Caki2 (cell line): ENCODE data around the gene ZC3HAV1. TPM values are rescaled to one million over a fixed set of nuclear protein-coding genes. Genes with fewer than 3 reads are reported as not detected.
"Not testable (repeated sequence)": the region's sequence is repeated elsewhere in the genome, so short reads cannot be mapped to it uniquely, and the experiment has no call there.

Source experiments
- DNase-seq: peaks from one replicate; pipeline ENCODE4 v3.0.0-alpha.2; 2015; ENCODE audit warnings: low read depth
- in situ Hi-C: cut with HindIII; loops from 2 replicates; pipeline ENCODE4 v1.10.0; 2016; ENCODE audit warnings: low sequenced_read_pairs, low pct_unique_long_range_greater_than_20kb, mixed read lengths
- total RNA-seq: library from RNA; depleted of rRNA; stranded (reverse); fragments of >200 nt; shearing (Covaris generic); gene quantifications from 2 replicates; pipeline ENCODE4 v1.2.3, GENCODE V29; 2014; ENCODE audit warnings: low replicate concordance

The ZC3HAV1 gene
- total RNA-seq, 1 experiment from 2014 or later = 32.6 TPM

DNA sequence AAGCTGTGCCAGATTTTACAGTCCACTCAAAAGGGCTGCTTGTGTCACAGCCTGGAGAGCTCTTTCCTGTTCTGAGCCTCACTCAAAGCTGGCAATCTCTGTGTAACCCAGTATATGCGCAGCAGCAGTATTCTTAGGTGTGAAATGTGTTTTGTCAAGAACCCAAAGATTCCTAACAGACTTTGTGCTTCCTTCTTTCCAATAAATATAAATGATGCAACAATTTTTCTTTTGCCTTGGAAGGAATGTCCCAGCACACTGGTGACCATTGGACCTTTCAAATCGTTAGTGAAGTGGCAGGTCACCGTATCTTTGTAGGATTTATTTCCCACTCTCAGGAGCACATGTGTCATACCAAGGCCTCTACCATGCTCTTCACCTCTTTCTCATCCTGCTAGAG is 5.6 kb upstream of the ZC3HAV1 start:
- in situ Hi-C loops = no loop called here
- no peak for DNase-seq

GRCh38 chr7:139114585-139114984 is 5.1 kb upstream of the ZC3HAV1 start:
- DNase-seq = no peak
- in situ Hi-C loops = no loop called here

DNA sequence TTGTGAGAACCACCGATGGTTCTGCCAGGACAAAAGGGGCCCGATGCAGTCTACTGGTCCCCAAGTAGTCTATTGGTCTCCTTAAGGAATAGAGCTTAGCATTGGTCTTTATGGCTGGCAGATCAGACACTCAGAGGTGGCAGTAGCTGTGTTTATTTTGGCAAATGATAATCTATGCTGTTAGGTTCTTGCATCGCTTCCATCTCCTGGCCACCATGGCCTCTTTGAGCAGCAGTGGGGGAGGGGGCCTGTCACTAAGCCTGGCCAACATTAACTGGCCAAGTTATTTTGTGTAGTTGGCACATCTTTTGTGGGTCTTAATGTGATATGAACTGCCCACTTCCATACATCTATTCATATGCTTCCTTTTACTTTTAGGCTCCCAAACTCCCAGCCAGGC is 4.5 kb upstream of the ZC3HAV1 start:
- DNase-seq = no peak
- in situ Hi-C loops = no loop called here

DNA sequence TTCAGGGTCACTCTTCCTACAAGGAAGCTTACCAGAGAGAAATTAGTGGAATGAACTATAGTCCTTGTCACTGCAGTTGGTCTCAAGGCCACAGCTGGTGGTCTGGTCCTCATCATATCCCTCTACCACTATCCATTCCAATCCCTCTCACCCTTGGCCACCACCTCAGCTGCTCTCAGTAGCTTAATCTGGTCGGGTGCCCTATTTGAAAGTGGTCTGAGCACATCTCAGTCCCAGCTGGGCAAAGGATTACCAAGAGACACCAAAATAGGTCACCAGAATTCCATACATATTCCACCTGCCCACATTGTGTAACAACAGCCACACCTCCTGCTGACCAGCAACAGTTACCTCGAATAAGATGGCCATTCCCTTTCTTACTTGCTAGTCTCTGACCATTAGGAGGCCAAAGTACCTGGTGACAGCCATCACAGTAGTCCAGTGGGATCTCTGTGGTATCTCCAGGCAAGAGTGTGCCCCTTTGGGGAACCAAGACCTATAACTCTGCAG is 3.3 kb upstream of the ZC3HAV1 start:
- in situ Hi-C loops = no loop called here
- DNase-seq = no peak

DNA sequence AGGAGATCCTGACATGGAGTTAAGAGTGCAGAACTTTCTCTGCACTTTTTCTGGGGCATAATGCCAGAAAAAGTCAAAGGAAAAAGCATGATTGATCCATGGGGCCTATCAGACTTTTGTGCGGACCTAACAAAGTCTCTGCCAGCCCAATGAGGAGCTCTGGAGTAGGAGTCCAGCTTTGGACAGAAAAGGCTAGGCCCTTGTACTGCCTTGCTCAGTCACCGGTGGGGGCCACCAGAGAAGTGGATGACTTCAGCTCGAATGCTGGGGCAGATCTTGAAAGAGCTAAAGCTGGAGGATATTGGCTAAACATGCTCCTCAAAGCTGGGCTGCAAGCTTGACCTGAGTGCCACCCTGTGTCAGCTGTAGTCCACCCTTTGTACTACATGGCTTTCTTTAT is 2.8 kb upstream of the ZC3HAV1 start:
- DNase-seq = no peak

DNA sequence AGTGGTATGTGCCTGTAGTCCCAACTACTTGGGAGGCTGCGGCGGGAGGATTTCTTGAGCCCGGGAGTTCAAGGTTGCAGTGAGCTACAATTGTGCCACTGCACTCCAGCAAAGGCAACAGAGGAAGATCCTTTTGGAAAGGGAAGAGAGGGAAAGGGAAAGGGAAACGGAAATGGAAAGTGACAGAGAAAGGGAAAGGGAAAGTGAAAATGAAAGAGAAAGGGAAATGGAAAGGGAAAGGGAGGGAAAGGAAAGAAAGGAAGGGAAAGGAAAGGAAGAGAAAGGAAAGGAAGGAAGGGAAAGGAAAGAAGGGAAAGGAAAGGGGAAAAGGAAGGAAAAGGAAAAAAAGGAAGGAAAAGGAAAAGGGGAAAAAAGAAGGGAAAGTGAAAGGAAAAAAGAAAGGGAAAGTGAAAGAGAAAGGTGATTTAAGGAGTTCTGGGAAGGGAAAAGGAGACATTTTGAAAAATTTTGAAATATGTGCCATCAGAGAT is 2.3 kb upstream of the ZC3HAV1 start:
- no peak for DNase-seq
- in situ Hi-C loops = no loop called here

More for the DNA sequence above, 2.8 kb upstream of the ZC3HAV1 start:
- in situ Hi-C loops = no loop called here

DNA sequence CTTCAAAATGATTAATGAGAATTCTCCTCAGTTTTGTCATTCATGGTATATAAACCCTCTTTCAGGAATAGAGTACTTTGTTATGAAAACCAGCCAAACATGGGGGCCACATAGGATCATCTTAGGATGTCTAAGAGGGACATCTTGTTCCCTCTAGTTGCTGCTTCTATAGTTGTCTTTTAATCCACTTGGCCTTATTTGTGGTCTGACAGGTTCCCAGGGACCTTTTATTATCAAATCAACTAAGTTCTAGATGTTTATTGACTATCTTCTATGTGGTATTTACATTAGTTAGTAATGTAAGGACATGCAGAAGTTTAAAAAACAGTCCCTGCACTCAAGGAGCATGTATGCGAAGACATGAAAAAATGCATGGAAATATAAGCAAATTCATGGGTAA is 1.6 kb upstream of the ZC3HAV1 start:
- in situ Hi-C loops = no loop called here
- DNase-seq = no peak

DNA sequence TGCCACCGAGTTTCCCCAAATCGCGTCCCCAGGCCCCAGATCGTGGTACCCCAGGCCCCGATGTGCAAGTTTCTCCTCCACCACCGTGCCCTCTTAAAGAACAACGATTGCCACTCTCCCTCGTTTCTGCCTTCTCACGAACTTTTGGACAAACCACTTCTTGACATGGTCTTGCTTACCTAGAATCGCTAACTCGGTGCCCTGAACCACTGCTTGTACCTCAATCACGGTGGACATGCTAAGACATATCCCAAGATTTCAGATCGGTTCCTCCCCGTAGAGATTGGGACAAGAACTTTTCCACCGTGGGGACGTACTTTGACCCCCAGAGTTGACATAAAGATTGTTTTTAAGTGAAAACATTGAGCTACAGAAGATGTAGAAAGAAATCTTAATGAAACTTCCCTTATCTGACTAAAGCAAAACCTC is 477 bp upstream of the ZC3HAV1 start:
- in situ Hi-C loops = no loop called here
- DNase-seq = no peak

GRCh38 chr7:139108266-139109187 is 993 bp downstream of the ZC3HAV1 start:
- peak; percentile 59 for DNase-seq
- in situ Hi-C loops = no loop called here

- in situ Hi-C loops = no loop called here
- no peak for DNase-seq
These were observed 2.6 kb downstream of the ZC3HAV1 start for GRCh38 chr7:139106959-139107358.

DNA sequence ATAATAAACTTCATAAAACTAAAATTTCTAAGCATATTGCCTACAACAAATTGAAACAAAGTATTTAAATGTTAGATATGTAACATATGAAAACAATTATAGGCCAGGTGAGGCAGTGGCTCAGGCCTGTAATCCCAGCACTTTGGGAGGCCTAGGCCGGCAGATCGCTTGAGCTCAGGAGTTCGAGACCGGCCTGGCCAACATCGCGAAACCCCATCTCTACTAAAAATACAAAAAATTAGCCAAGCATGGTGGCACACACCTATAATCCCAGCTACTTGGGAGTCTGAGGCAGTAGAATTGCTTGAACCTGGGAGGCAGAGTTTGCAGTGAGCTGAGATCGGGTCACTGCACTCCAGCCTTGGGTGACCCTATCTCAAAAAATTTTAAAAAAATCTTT is 3.3 kb downstream of the ZC3HAV1 start:
- in situ Hi-C loops, DNase-seq: not testable (repeated sequence)

DNA sequence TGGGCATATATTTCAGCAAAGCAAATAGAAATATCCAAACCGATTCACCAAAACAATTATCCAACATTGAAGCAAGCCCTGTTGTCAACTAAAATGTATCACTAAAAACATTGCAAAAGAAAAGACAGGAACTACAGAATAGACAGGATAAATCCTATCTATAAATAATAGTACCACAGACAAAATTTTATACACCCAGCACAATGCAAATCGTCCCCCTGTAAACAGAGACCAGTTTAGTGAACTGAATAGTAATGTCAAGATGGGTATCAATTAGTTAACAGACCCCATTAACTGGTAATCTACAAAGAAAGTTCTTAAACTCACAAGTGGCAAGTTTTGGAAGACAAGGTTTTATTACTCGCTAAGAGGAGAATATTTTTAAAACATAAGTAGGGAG is 4.0 kb downstream of the ZC3HAV1 start:
- in situ Hi-C loops = no loop called here
- no peak for DNase-seq

DNA sequence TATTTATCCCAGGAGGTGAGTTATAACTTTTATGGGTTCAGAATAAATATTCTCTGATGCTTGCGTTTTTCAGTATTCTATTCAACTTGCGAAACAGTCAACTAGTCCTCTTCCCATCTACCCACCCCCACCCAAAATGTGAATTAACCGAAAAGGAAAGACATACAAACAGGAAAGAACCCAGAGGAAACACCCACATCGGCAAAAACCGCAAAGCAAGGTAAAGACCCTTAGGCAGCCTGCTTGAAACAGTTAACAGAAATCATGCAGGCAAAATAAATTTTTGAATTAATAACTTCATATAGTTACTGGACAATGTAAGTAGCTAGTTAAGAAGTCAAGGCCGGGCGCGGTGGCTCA is 5.4 kb downstream of the ZC3HAV1 start:
- in situ Hi-C loops = no loop called here
- DNase-seq = no peak

DNA sequence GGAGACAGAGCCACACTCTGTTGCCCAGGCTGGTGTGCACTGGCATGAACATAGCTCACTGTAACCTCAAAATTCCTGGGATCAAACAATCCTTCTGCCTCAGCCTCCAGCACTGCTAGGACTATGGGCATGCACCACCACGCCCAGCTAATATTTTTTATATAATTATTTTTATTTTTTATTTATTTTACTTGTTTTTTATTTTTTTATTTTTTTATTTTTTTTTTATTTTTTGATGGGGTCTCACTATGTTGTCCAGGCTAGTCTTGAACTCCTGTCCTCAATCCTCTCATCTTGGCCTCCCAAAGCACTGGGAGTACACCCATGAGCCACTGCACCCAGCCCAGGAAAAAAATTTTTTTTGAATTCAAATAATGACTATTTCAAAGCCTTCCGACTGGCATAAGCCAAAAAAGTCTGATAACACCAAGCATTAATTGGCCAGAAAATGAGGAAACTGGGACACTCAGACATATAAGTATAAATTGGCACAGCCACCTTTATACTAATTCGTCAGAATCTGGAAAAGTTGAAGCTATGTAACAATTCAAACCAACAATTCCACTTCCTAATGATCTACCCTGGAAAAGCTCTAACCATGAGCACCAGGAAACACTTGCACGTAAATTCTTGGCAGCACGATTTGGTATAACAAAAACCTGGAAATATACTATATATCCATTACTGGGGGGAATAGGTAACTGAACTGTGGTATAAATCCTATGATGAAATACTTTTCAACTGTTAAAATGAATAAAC is 6.3 kb downstream of the ZC3HAV1 start:
- no peak for DNase-seq
- in situ Hi-C loops = no loop called here

DNA sequence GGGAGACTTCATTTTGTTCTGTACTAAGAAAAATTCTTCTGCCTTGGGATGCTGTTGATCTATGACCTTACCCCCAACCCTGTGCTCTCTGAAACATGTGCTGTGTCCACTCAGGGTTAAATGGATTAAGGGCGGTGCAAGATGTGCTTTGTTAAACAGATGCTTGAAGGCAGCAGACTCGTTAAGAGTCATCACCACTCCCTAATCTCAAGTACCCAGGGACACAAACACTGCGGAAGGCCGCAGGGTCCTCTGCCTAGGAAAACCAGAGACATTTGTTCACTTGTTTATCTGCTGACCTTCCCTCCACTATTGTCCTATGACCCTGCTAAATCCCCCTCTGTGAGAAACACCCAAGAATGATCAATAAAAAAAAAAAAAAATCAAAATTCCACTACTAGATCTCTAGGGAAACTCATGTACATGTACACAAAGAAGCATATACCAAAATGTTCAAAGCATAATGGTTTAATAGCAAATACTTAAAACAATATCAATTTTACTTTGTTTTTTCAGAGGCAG is 7.8 kb downstream of the ZC3HAV1 start:
- in situ Hi-C loops = not testable (repeated sequence)

GRCh38 chr7:139099172-139099947 is 10.2 kb downstream of the ZC3HAV1 start:
- in situ Hi-C loops = no loop called here
- DNase-seq = no peak

More for the DNA sequence above, 7.8 kb downstream of the ZC3HAV1 start:
- DNase-seq = not testable (repeated sequence)

- in situ Hi-C loops = no loop called here
- DNase-seq = no peak
These were observed 14.3 kb downstream of the ZC3HAV1 start for GRCh38 chr7:139095194-139095659.

DNA sequence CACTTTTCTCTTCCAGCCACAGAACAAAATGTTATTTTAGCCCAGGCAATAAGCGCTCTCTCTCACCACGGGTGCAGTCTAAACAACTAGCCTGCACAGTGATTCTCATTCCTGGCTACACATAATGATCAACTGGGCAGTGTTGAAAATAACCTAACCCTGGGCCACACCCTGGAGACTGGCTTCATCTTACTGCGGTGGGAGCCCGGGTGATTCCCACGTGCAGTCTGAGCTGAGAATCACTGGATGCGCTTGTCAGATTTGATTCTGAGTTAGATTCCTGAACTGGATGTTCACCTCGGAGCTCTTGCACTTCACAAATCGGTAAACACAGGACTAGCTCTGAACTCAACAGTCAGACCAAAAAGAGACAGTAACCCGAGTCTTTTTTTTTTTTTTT is 14.9 kb downstream of the ZC3HAV1 start:
- DNase-seq = peak; percentile 35
- in situ Hi-C loops = no loop called here
